ENCODE results near the gene CDCA5.

Gene CDCA5

DNA sequence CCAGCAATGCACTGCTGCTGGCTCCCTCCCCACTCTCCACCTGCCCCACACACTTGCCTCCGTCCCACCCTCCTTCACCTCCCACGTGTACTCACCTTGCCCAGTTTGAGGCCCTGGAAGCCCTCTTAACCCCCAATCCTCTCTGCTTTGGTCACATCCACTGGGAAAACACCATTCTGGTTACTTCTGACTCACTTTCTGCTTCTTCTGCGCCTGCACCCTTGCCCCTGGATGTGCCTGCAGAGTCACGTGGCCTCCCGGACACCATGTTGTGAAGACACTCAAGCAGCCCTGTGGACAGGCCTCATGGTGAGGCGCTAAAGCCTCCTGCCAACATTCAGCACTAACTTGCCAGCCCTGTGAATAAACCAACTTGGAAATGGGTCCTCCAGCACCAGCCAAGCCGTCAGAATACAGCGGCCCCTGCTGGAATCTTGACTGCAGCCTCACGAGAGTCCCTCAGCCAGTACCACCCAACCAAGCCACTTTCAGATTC is 22.9 kb downstream of the CDCA5 start:
- DNase-seq (ENCODE audit: low spot score), result no peak
- in situ Hi-C loops (cut with MboI; ENCODE audit: low pct_unique_long_range_greater_than_20kb, low sequenced_read_pairs, unreplicated experiment), result no loop called here
- TF ChIP-seq, protein P1, sequence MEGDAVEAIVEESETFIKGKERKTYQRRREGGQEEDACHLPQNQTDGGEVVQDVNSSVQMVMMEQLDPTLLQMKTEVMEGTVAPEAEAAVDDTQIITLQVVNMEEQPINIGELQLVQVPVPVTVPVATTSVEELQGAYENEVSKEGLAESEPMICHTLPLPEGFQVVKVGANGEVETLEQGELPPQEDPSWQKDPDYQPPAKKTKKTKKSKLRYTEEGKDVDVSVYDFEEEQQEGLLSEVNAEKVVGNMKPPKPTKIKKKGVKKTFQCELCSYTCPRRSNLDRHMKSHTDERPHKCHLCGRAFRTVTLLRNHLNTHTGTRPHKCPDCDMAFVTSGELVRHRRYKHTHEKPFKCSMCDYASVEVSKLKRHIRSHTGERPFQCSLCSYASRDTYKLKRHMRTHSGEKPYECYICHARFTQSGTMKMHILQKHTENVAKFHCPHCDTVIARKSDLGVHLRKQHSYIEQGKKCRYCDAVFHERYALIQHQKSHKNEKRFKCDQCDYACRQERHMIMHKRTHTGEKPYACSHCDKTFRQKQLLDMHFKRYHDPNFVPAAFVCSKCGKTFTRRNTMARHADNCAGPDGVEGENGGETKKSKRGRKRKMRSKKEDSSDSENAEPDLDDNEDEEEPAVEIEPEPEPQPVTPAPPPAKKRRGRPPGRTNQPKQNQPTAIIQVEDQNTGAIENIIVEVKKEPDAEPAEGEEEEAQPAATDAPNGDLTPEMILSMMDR (IDR thresholded peaks at IDR 0.05; ENCODE audit: extremely low read depth, insufficient read depth, missing control alignments), result no peak

DNA sequence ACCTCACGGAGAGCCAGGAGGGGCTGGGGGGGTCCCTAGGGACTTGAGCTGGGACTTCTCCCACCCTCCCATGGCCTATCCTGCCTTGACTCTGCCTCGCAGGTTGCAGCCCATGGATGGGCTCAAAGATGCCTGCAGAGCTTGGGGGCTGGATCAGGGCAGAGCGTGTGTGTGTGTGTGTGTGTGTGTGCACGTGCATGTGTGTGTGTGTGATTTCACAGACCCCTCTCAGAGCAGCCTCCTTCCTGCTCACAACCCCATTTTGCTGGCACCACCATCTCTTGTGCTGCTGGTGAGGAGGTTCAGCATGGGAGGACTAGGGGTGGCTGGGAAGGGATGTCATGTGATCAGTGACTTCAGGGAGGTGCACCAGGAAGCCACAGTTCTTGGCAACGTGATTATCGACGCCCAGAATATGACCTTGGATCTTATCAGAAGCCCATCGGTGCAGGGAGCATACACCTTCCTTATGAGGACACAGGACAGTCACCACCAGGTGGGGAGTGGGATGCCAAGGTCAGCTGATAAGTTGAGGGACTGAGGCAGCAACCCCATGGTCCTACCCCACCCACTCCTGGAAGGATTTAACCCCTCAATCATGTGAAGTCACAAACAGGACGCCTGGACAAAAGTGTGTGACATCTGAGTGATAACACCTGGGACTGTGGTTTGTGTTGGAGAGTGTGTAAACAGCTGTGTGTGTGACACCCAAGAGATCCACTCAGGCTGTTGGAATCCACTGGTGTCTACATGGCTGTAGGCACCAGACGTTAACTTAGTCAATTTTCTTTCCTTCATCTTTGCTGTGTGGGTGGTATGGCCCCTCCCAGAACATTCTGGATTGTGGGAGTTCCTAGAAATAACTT is 23.6 kb downstream of the CDCA5 start:
- in situ Hi-C loops (cut with MboI; ENCODE audit: low pct_unique_long_range_greater_than_20kb, low sequenced_read_pairs, unreplicated experiment), result no loop called here
- no peak for DNase-seq (ENCODE audit: low spot score)

DNA sequence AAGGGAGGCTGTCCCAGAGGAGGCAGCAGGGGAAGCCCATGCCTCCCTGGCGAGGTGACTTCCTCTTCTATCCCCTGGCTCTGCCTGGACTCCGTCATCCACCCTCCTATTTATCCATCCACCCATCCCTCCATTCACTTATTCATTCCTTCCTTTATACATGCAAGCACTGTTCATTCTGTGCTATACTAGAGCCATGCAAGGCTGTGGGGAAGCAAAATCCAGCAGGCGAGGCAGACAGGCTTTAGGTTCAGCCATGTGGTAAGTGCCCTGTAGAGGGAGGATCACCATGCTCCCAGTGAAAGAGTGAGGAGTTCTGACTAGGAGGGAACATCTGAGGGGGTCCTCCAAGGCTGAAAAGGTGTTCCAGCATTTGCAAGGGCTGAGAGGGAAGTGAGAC is 24.3 kb downstream of the CDCA5 start:
- in situ Hi-C loops (cut with MboI; ENCODE audit: low pct_unique_long_range_greater_than_20kb, low sequenced_read_pairs, unreplicated experiment), result no loop called here
- DNase-seq (ENCODE audit: low spot score), result no peak
- TF ChIP-seq, protein P1 (IDR thresholded peaks at IDR 0.05; ENCODE audit: extremely low read depth, insufficient read depth, missing control alignments), result no peak

More for the DNA sequence above, 23.6 kb downstream of the CDCA5 start:
- TF ChIP-seq, protein P1 (IDR thresholded peaks at IDR 0.05; ENCODE audit: extremely low read depth, insufficient read depth, missing control alignments), result no peak

DNA sequence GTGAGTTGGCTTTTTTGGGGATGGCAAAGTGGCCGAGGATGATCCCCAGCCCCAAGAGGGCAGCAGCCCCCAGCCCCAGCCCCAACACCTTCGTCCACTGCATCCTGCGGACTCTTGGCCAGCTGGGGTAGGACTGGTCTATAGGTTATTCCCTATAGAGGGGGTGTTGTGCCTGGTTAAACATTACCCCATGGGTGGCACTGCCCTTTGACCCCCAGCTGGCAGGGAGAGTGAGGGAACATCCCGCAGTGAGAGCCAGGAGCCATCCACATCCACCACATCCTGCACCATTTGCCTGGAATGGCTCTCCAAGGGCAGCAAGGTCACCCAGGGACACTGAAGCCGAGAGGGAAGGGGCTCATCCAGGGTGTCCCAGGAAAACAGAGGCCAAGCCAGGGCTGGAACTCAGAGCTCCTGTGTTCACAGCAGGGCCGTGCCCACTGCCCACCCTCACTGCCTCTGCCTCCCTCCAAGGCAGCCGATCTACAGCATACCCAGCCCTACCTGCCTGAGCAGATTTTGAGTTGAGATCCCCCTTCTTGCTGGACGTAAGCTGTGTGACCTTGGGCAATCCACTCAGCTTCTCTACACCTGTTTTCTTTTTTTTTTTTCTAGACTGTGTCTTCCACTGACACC is 25.3 kb downstream of the CDCA5 start, which contains the start of gene NAALADL1:
NAALADL1 (minus strand) TSS at position 135 of the 636 bp plus-strand sequence; CDS start at position 103, 32 bp downstream.
- no peak for DNase-seq (ENCODE audit: low spot score)
- TF ChIP-seq, protein P1 (IDR thresholded peaks at IDR 0.05; ENCODE audit: extremely low read depth, insufficient read depth, missing control alignments), result no peak

DNA sequence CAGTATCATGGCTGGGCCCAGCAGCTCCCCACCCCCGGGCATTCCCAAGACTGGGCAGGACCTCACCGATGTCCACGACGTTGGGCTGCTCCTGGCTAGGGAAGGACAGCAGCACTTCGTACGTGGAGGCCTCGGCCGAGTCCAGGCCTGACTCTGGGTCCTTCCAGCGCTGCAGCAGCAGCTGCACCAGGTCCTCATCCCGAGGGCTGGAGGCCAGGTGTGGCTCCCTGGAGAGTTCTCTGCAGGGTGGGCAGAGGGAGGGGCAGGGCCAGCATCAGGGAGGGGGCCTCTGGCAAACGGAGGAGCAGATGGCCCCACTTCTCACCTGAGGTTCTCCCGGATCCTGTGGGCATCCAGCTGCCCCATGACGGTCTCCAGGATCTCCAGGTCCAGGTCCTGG is 25.8 kb downstream of the CDCA5 start:
- TF ChIP-seq, protein P1 (IDR thresholded peaks at IDR 0.05; ENCODE audit: extremely low read depth, insufficient read depth, missing control alignments), result no peak
- in situ Hi-C loops (cut with MboI; ENCODE audit: low pct_unique_long_range_greater_than_20kb, low sequenced_read_pairs, unreplicated experiment), result no loop called here
- no peak for DNase-seq (ENCODE audit: low spot score)

More for the DNA sequence above, 25.3 kb downstream of the CDCA5 start, which contains the start of gene NAALADL1:
- in situ Hi-C loops (cut with MboI; ENCODE audit: low pct_unique_long_range_greater_than_20kb, low sequenced_read_pairs, unreplicated experiment), result no loop called here

DNA sequence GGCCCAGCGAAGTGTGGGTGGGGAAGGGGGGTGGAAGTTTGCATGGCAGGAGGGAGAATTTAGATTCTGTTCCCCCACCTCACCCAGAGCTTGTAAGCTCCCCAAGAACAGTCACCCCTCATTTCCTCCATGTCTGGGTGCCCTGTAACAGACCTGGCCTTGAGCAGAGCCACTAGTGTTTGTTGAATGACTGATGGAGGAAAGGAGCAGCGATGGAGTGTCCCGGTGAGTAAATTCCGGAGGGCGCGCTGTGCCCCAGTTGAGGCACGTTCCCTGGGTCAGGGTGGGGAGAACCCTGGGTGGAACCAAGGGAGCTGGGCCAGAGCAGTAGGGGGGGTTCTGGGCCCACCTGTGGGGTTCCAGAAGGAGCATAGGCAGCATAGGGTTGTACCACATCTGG is 26.3 kb downstream of the CDCA5 start:
- in situ Hi-C loops (cut with MboI; ENCODE audit: low pct_unique_long_range_greater_than_20kb, low sequenced_read_pairs, unreplicated experiment), result no loop called here
- no peak for DNase-seq (ENCODE audit: low spot score)

More for the DNA sequence above, 26.3 kb downstream of the CDCA5 start:
- TF ChIP-seq, protein P1 (IDR thresholded peaks at IDR 0.05; ENCODE audit: extremely low read depth, insufficient read depth, missing control alignments), result no peak
